HL-60/S4 treated with retinoic acid at 250 ng/mL for 4 days and 3 days (cell line): Measurements from ENCODE around the gene C18orf63.
"Not testable (repeated sequence)": the region's sequence is repeated elsewhere in the genome, so short reads cannot be mapped to it uniquely, and the experiment has no call there.

Source experiments
- in situ Hi-C: fragments of 300-500 bp; cut with MboI; formaldehyde crosslinking; loops from 2 replicates; pipeline ENCODE4 v1.7.0; 2022; ENCODE audit warnings: low sequenced_read_pairs

The C18orf63 gene

GRCh38 chr18:74286106-74286855, 29.4 kb upstream of the C18orf63 start:
- in situ Hi-C loops = no loop called here

- in situ Hi-C loops = no loop called here
Observed at GRCh38 chr18:74286856-74287255, 28.8 kb upstream of the C18orf63 start.

GRCh38 chr18:74288041-74288440, 27.6 kb upstream of the C18orf63 start:
- in situ Hi-C loops = no loop called here

GRCh38 chr18:74288730-74289129, 26.9 kb upstream of the C18orf63 start:
- in situ Hi-C loops = no loop called here

GRCh38 chr18:74289137-74289536, 26.5 kb upstream of the C18orf63 start:
- in situ Hi-C loops = no loop called here

GRCh38 chr18:74290021-74290420, 25.6 kb upstream of the C18orf63 start:
- in situ Hi-C loops = no loop called here

- in situ Hi-C loops = no loop called here
Observed at GRCh38 chr18:74290794-74291471, 24.7 kb upstream of the C18orf63 start.

GRCh38 chr18:74291472-74291770, 24.2 kb upstream of the C18orf63 start:
- in situ Hi-C loops = no loop called here

- in situ Hi-C loops = no loop called here
Observed at GRCh38 chr18:74291771-74292540, 23.7 kb upstream of the C18orf63 start, which contains the start of gene CYB5A. CYB5A (minus strand) TSS chr18:74291963; CDS start chr18:74291875, 88 bp downstream.

- in situ Hi-C loops = no loop called here
Observed at GRCh38 chr18:74292541-74292858, 23.1 kb upstream of the C18orf63 start.

- in situ Hi-C loops = not testable (repeated sequence)
Observed at GRCh38 chr18:74292982-74293381, 22.7 kb upstream of the C18orf63 start.

GRCh38 chr18:74294526-74294925, 21.1 kb upstream of the C18orf63 start:
- in situ Hi-C loops = no loop called here

- in situ Hi-C loops = no loop called here
Observed at GRCh38 chr18:74299162-74299561, 16.5 kb upstream of the C18orf63 start.

GRCh38 chr18:74299746-74300145, 15.9 kb upstream of the C18orf63 start:
- in situ Hi-C loops = no loop called here

GRCh38 chr18:74303306-74303705, 12.3 kb upstream of the C18orf63 start:
- in situ Hi-C loops = no loop called here

GRCh38 chr18:74303936-74304335, 11.7 kb upstream of the C18orf63 start:
- in situ Hi-C loops = no loop called here

- in situ Hi-C loops = no loop called here
Observed at GRCh38 chr18:74310411-74310810, 5.2 kb upstream of the C18orf63 start.

- in situ Hi-C loops = no loop called here
Observed at GRCh38 chr18:74311000-74311399, 4.6 kb upstream of the C18orf63 start.

GRCh38 chr18:74314759-74315463, 728 bp upstream of the C18orf63 start:
- in situ Hi-C loops = no loop called here

GRCh38 chr18:74316257-74317170, 875 bp downstream of the C18orf63 start:
- in situ Hi-C loops = no loop called here
